GM19238 (cell line): ENCODE results near the gene NDFIP2.
A peak's percentile ranks its signal among the peaks of the same experiment; 100 is the strongest.

Experiments
- DNase-seq: peaks from one replicate; pipeline ENCODE4 v3.0.0; 2011; ENCODE audit warnings: low spot score; ENCODE audit not compliant: insufficient read length

NDFIP2 gene

GRCh38 chr13:79492918-79493594 lies 12.1 kb downstream of the NDFIP2 start:
- no peak for DNase-seq

- no peak for DNase-seq
Measured at GRCh38 chr13:79496188-79496587, 15.2 kb downstream of the NDFIP2 start.

- DNase-seq: no peak
Measured at GRCh38 chr13:79497064-79497463, 16.1 kb downstream of the NDFIP2 start.

- no peak for DNase-seq
Measured at GRCh38 chr13:79497852-79498251, 16.9 kb downstream of the NDFIP2 start.

- DNase-seq: no peak
Measured at GRCh38 chr13:79500829-79501228, 19.9 kb downstream of the NDFIP2 start.

- no peak for DNase-seq
Measured at GRCh38 chr13:79501538-79502232, 20.7 kb downstream of the NDFIP2 start.

GRCh38 chr13:79502859-79503468 lies 22.0 kb downstream of the NDFIP2 start:
- DNase-seq: no peak

- no peak for DNase-seq
Measured at GRCh38 chr13:79503473-79504017, 22.6 kb downstream of the NDFIP2 start.

GRCh38 chr13:79508224-79508961 lies 27.4 kb downstream of the NDFIP2 start:
- no peak for DNase-seq

- no peak for DNase-seq
Measured at GRCh38 chr13:79511611-79512010, 30.7 kb downstream of the NDFIP2 start.

- no peak for DNase-seq
Measured at GRCh38 chr13:79512950-79513349, 32.0 kb downstream of the NDFIP2 start.

GRCh38 chr13:79516595-79516994 lies 35.6 kb downstream of the NDFIP2 start:
- DNase-seq: no peak

- DNase-seq: no peak
Measured at GRCh38 chr13:79519255-79519654, 38.3 kb downstream of the NDFIP2 start.

- DNase-seq: peak; percentile 3
Measured at GRCh38 chr13:79522583-79522982, 41.6 kb downstream of the NDFIP2 start.

GRCh38 chr13:79525064-79525857 lies 44.3 kb downstream of the NDFIP2 start:
- DNase-seq: no peak

GRCh38 chr13:79527698-79528097 lies 46.7 kb downstream of the NDFIP2 start:
- no peak for DNase-seq

GRCh38 chr13:79528356-79528755 lies 47.4 kb downstream of the NDFIP2 start:
- no peak for DNase-seq

GRCh38 chr13:79528759-79529191 lies 47.8 kb downstream of the NDFIP2 start:
- DNase-seq: no peak

GRCh38 chr13:79529817-79530216 lies 48.9 kb downstream of the NDFIP2 start:
- DNase-seq: no peak

- no peak for DNase-seq
Measured at GRCh38 chr13:79530270-79530669, 49.3 kb downstream of the NDFIP2 start.
